Thyroid gland (tissue), 4 donors: ENCODE data around the gene BCLAF1.

Experiments used
- POLR2A ChIP-seq, 2 donors: fragments of 450-650 bp; IDR thresholded peaks; one replicate each; pipeline ENCODE4 v1.6.1; 2017; ENCODE audit warnings: antibody characterized with exemption in 2 of 2, mild to moderate bottlenecking in 2 of 2, moderate library complexity in 1 of 2
- TF ChIP-seq, protein P1 (sequence below), 6 experiments: fragments of 200-600 bp in 3 of 6; fragments of 450-650 bp in 3 of 6; sonication (generic) in 3 of 6; IDR thresholded peaks; one replicate each; pipeline ENCODE4 v1.5.1; 2016 to 2019; ENCODE audit warnings: antibody characterized with exemption in 6 of 6, mild to moderate bottlenecking in 2 of 6, inconsistent platforms in 1 of 6, moderate library complexity in 1 of 6

DNA sequence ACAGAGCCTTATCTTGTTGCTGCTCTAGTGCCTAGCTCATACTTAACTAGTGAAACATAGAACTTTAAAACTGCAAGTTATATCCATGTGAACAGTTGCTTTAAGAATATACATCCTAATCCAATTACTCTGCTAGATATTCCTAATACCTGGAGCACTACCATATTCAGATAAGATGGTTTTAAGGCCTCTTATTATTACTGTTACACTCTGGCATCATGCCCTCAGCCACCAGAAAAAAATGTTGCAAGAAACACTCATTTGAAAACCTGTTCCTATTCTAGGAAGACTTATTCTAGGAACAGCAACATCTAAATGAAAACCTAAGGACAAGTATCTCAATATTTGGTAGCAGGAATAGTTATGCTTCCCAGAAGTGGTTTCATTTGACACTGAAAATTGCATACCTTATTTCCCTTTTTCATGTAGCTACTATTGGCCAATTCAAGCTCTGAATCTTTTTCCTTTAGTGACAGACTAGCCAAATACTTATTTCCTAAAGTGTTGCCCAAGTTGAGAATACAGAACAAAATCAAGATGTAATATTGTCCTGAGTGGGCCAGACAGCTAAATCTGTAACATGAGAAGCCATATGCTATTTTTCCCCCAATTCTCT is 34.7 kb downstream of the BCLAF1 start:
- TF ChIP-seq, protein P1, sequence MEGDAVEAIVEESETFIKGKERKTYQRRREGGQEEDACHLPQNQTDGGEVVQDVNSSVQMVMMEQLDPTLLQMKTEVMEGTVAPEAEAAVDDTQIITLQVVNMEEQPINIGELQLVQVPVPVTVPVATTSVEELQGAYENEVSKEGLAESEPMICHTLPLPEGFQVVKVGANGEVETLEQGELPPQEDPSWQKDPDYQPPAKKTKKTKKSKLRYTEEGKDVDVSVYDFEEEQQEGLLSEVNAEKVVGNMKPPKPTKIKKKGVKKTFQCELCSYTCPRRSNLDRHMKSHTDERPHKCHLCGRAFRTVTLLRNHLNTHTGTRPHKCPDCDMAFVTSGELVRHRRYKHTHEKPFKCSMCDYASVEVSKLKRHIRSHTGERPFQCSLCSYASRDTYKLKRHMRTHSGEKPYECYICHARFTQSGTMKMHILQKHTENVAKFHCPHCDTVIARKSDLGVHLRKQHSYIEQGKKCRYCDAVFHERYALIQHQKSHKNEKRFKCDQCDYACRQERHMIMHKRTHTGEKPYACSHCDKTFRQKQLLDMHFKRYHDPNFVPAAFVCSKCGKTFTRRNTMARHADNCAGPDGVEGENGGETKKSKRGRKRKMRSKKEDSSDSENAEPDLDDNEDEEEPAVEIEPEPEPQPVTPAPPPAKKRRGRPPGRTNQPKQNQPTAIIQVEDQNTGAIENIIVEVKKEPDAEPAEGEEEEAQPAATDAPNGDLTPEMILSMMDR (IDR thresholded peaks at IDR 0.05) = no peak
- TF ChIP-seq POLR2A (IDR thresholded peaks at IDR 0.05) = no peak
